ENCODE results near the gene PLD6.

DNA sequence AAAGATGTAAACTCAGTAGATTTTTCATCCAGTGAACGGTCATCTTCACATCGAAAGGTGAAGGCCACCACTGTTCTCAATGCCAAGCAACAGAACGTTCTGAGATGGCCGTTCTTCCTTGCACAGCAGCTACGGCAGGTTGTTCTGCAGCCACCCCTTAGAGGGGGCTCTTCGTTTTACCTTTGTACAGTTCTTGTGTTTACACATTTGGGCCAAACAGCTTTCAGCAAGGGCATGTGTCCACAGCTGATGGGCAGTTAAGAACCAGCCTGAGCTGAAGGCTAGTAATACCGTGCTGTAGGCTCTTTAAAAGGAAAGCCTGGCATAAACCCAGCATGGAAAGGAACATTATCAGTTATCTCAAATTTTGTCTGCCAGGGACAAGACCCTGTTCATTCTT, 15.9 kb downstream of the PLD6 start:
- TF ChIP-seq, protein P1, sequence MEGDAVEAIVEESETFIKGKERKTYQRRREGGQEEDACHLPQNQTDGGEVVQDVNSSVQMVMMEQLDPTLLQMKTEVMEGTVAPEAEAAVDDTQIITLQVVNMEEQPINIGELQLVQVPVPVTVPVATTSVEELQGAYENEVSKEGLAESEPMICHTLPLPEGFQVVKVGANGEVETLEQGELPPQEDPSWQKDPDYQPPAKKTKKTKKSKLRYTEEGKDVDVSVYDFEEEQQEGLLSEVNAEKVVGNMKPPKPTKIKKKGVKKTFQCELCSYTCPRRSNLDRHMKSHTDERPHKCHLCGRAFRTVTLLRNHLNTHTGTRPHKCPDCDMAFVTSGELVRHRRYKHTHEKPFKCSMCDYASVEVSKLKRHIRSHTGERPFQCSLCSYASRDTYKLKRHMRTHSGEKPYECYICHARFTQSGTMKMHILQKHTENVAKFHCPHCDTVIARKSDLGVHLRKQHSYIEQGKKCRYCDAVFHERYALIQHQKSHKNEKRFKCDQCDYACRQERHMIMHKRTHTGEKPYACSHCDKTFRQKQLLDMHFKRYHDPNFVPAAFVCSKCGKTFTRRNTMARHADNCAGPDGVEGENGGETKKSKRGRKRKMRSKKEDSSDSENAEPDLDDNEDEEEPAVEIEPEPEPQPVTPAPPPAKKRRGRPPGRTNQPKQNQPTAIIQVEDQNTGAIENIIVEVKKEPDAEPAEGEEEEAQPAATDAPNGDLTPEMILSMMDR (IDR thresholded peaks at IDR 0.05; ENCODE audit: poor library complexity): no peak
- TF ChIP-seq EZH2 (IDR thresholded peaks at IDR 0.05; ENCODE audit: borderline replicate concordance) (no peak), EZH2phosphoT487 (IDR thresholded peaks at IDR 0.05; ENCODE audit: low read depth, severe bottlenecking, unreplicated experiment) (no peak)
